HepG2 (cell line): ENCODE data around the gene NT5DC1. TPM values are rescaled to one million over a fixed set of nuclear protein-coding genes. Genes with fewer than 3 reads are reported as not detected.

Experiments used
- CENPX ChIP-seq: sonication (generic); formaldehyde crosslinking; IDR thresholded peaks from 2 replicates; pipeline ENCODE4 v1.9.0; 2021; ENCODE audit warnings: mild to moderate bottlenecking, missing genetic modification reagents, moderate library complexity
- CREB1 ChIP-seq, 2 experiments: fragments of 450-650 bp in 1 of 2; IDR thresholded peaks; 2 replicates each; pipeline ENCODE4 v1.6.1; 2016 to 2017; ENCODE audit warnings: control low read depth in 1 of 2, mild to moderate bottlenecking in 1 of 2, missing compliant biosample characterization in 1 of 2, missing genetic modification characterization in 1 of 2
- ISX ChIP-seq: sonication (generic); formaldehyde crosslinking; conservative IDR thresholded peaks from 2 replicates; pipeline ENCODE4 v1.5.0; 2020; ENCODE audit warnings: missing genetic modification reagents
- KIAA2018 ChIP-seq: sonication (generic); formaldehyde crosslinking; IDR thresholded peaks from 2 replicates; pipeline ENCODE4 v1.5.0; 2020; ENCODE audit warnings: mild to moderate bottlenecking, missing genetic modification reagents, borderline replicate concordance
- PHB2 ChIP-seq: fragments of 450-650 bp; IDR thresholded peaks from 2 replicates; pipeline ENCODE4 v1.6.1; 2018; ENCODE audit not compliant: partially characterized antibody
- SPEN ChIP-seq: sonication (generic); formaldehyde crosslinking; IDR thresholded peaks from 2 replicates; pipeline ENCODE4 v1.5.1; 2020; ENCODE audit warnings: low read depth, mild to moderate bottlenecking, missing genetic modification reagents
- THYN1 ChIP-seq: sonication (generic); formaldehyde crosslinking; IDR thresholded peaks from 2 replicates; pipeline ENCODE4 v1.8.1; 2023; ENCODE audit warnings: low read depth, mild to moderate bottlenecking, moderate library complexity, missing genetic modification reagents, borderline replicate concordance
- ZBTB8A ChIP-seq: sonication (generic); formaldehyde crosslinking; IDR thresholded peaks from 2 replicates; pipeline ENCODE4 v1.4.0; 2020; ENCODE audit warnings: mild to moderate bottlenecking, low read depth, missing genetic modification reagents, borderline replicate concordance
- ZFP37 ChIP-seq: sonication (generic); formaldehyde crosslinking; IDR thresholded peaks from 2 replicates; pipeline ENCODE4 v1.4.0; 2020; ENCODE audit warnings: missing genetic modification reagents, borderline replicate concordance
- ZNF10 ChIP-seq: sonication (generic); formaldehyde crosslinking; IDR thresholded peaks from 2 replicates; pipeline ENCODE4 v1.4.0; 2020; ENCODE audit warnings: mild to moderate bottlenecking, low read depth, missing genetic modification reagents, borderline replicate concordance
- ZNF337 ChIP-seq: sonication (generic); formaldehyde crosslinking; IDR thresholded peaks from 2 replicates; pipeline ENCODE4 v1.5.1; 2020; ENCODE audit warnings: missing genetic modification reagents, low read depth, mild to moderate bottlenecking, borderline replicate concordance
- ZNF382 ChIP-seq: sonication (generic); formaldehyde crosslinking; IDR thresholded peaks from 2 replicates; pipeline ENCODE4 v1.5.0; 2020; ENCODE audit warnings: missing genetic modification reagents, mild to moderate bottlenecking, borderline replicate concordance
- ZNF430 ChIP-seq: sonication (generic); formaldehyde crosslinking; IDR thresholded peaks from 2 replicates; pipeline ENCODE4 v1.9.0; 2021; ENCODE audit warnings: mild to moderate bottlenecking, missing genetic modification reagents
- ZNF639 ChIP-seq: conservative IDR thresholded peaks from 2 replicates; pipeline ENCODE4 v1.6.1; 2018; ENCODE audit warnings: missing genetic modification reagents
- ZNF674 ChIP-seq: sonication (generic); formaldehyde crosslinking; IDR thresholded peaks from 2 replicates; pipeline ENCODE4 v1.5.0; 2020; ENCODE audit warnings: low read depth, mild to moderate bottlenecking, missing genetic modification reagents
- ZNF790 ChIP-seq: sonication (generic); formaldehyde crosslinking; IDR thresholded peaks from 2 replicates; pipeline ENCODE4 v1.8.0; 2022; ENCODE audit warnings: missing genetic modification reagents, mild to moderate bottlenecking, borderline replicate concordance
- polyA plus RNA-seq, 8 experiments: library from polyadenylated mRNA; depleted of rRNA in 3 of 8; stranded (reverse) in 7 of 8; unstranded in 1 of 8; fragments of >200 nt; fragmentation: Illumina TruSeq in 4 of 8; extraction: Trizol in 4 of 8; gene quantifications; 2 replicates each; pipeline versions ENCODE4 v1.2.1 to v1.2.3, GENCODE V29; 2011 to 2016; ENCODE audit warnings: low read depth in 4 of 8, missing spikeins in 1 of 8, mixed read lengths in 1 of 8; ENCODE audit not compliant: insufficient read depth in 1 of 8
- total RNA-seq, 5 experiments: library from RNA; depleted of rRNA; stranded (reverse); fragments of >200 nt; fragmentation: Illumina TruSeq; extraction: Trizol; gene quantifications; 2 replicates each; pipeline ENCODE4 v1.2.3, GENCODE V29; 2016; ENCODE audit warnings: low read depth in 1 of 5
- TF ChIP-seq, protein P1 (sequence below): sonication (generic); formaldehyde crosslinking; IDR thresholded peaks from 2 replicates; pipeline ENCODE4 v1.4.0; 2020; ENCODE audit warnings: missing genetic modification reagents, mild to moderate bottlenecking, borderline replicate concordance

The NT5DC1 gene
- total and polyA plus RNA-seq, 2 of the 13 experiments (the other 11 are each of a cell fraction or from before 2014, with no cell fraction given), result 27.0 to 56.1 TPM

DNA sequence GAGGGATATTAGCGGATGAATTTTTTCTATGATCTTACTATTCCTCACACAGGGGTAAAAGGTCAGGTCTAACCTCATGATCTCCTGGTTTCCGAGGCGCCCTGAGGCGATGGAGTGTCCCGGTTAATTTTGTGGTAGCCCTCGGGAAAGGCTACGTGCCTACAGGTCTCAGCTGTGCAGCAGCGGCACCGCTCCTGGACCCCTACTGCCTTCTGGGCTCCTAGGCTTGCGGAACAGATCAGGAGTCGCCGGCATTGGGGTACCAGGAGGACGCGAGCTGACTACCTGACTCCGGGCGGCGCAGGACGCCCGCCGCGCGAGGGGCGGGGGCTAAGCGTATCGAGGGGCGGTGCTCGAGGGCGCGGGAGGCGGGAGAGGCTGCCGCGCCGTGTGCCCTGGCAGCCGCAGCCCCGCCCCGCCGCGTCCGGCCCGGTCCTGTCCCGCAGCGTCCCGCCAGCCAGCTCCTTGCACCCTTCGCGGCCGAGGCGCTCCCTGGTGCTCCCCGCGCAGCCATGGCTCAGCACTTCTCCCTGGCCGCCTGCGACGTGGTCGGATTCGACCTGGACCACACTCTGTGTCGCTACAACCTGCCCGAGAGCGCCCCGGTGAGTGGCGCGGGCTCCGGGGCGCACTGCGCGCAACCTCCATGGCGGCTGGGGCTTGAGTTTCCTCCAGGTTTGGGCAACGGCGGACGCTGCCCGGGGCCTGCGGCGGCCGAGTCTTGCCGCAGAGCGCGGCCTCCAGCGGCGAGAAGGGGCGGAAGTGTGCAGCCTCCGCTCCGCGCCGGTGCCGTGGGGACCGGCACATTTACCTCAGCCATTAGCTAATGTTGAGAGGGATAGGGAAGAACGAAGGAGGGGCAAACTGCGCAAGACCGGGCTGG lies at the start of gene NT5DC1 (continued):
- TF ChIP-seq KIAA2018 (CRISPR knock-in tag), result no peak
- TF ChIP-seq ZNF674 (CRISPR knock-in tag), result no peak; the same call in 1 of the 2 replicates
- TF ChIP-seq THYN1, result no peak
- 0 out of 2 replicates have a peak, but pooled peaks have one; percentile 81 for TF ChIP-seq ZBTB8A (CRISPR knock-in tag)
- TF ChIP-seq ZNF790 (CRISPR knock-in tag), result peak; percentile 89; the same call in 1 of the 2 replicates
- TF ChIP-seq ZNF639, result peak; percentile 89
- no peak for TF ChIP-seq ZNF10 (CRISPR knock-in tag)
- no peak for TF ChIP-seq CENPX (CRISPR knock-in tag)
- TF ChIP-seq CREB1 (IDR thresholded peaks at IDR 0.05), result no peak
- TF ChIP-seq CREB1 (CRISPR knock-in tag; IDR thresholded peaks at IDR 0.05), result no peak
- peak; percentile 92; the same call in 1 of the 2 replicates for TF ChIP-seq ISX
- peak; percentile 98 for TF ChIP-seq ZNF430 (CRISPR knock-in tag)
- TF ChIP-seq, protein P1, sequence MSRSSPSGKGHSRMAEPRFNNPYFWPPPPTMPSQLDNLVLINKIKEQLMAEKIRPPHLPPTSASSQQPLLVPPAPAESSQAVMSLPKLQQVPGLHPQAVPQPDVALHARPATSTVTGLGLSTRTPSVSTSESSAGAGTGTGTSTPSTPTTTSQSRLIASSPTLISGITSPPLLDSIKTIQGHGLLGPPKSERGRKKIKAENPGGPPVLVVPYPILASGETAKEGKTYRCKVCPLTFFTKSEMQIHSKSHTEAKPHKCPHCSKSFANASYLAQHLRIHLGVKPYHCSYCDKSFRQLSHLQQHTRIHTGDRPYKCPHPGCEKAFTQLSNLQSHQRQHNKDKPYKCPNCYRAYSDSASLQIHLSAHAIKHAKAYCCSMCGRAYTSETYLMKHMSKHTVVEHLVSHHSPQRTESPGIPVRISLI (CRISPR knock-in tag), result peak; percentile 59; the same call in 1 of the 2 replicates
- peak; percentile 94 for TF ChIP-seq ZFP37 (CRISPR knock-in tag)
- TF ChIP-seq PHB2, result no peak
- TF ChIP-seq ZNF382, result no peak
- TF ChIP-seq SPEN, result peak; percentile 85
- TF ChIP-seq ZNF337 (CRISPR knock-in tag), result peak; percentile 95; the same call in 1 of the 2 replicates
